AG04450 (cell line): ENCODE results near the gene NPM1. TPM values are rescaled to one million over a fixed set of nuclear protein-coding genes. Genes with fewer than 3 reads are reported as not detected.

Experiments
- CTCF ChIA-PET: fragments of 300-600, 350-600 bp; formaldehyde crosslinking; extraction: SDS; loops from one replicate; lab custom pipeline; 2022; ENCODE audit warnings: antibody characterized with exemption, inconsistent platforms; lab: Charles Lee
- POLR2A ChIA-PET: fragments of 350-600 bp; formaldehyde crosslinking; extraction: SDS; loops from one replicate; lab custom pipeline; 2021; ENCODE audit warnings: antibody characterized with exemption, inconsistent platforms; lab: Yijun Ruan, JAX
- DNase-seq: peaks from one replicate; pipeline ENCODE4 v3.0.0-alpha.2; 2011; ENCODE audit warnings: low read depth, low spot score
- H3K27ac ChIP-seq: one replicate; pipeline ENCODE4 v1.5.1; 2012; ENCODE audit warnings: low read depth, low read length, control low read depth
- H3K27me3 ChIP-seq: one replicate; pipeline ENCODE4 v1.6.0; 2012; ENCODE audit warnings: low read length; ENCODE audit not compliant: control insufficient read depth, insufficient read depth
- H3K4me3 ChIP-seq: 2 replicates; pipeline ENCODE4 v1.5.1; 2011; ENCODE audit warnings: mild to moderate bottlenecking, low read depth, low read length, control low read depth
- H3K9me3 ChIP-seq: 2 replicates; pipeline ENCODE4 v1.5.1; 2012; ENCODE audit warnings: low read length; ENCODE audit not compliant: control insufficient read depth, insufficient read depth
- CTCF ChIP-seq: IDR thresholded peaks from 2 replicates; pipeline ENCODE4 v1.5.1; 2011; ENCODE audit warnings: low read depth, low read length, control low read depth, inconsistent platforms
- polyA minus RNA-seq: library from RNA; depleted of rRNA, polyadenylated mRNA; stranded (reverse); fragments of >200 nt; gene quantifications from 2 replicates; pipeline ENCODE4 v1.2.3, GENCODE V29; 2011; rRNA and poly(A)+ RNA removed
- polyA plus RNA-seq: library from polyadenylated mRNA; depleted of rRNA; stranded (reverse); fragments of >200 nt; gene quantifications from 2 replicates; pipeline ENCODE4 v1.2.3, GENCODE V29; 2011; rRNA removed

NPM1 gene, protein sequence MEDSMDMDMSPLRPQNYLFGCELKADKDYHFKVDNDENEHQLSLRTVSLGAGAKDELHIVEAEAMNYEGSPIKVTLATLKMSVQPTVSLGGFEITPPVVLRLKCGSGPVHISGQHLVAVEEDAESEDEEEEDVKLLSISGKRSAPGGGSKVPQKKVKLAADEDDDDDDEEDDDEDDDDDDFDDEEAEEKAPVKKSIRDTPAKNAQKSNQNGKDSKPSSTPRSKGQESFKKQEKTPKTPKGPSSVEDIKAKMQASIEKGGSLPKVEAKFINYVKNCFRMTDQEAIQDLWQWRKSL
- polyA plus RNA-seq (2,315 and 2,664 TPM in 2 replicates), polyA minus RNA-seq (733 and 818 TPM in 2 replicates)

- DNase-seq = peak; percentile 99
- ChIA-PET CTCF (no interaction called here), POLR2A (interaction anchor here (0.7 to 1.1 kb wide), 9 partner anchors 8 to 622 kb away, joined by 3 to 4 read pairs (median 3); no protein-coding TSS in a partner anchor)
Observed at GRCh38 chr5:171387345-171387969, at the start of gene NPM1. Gene NPM1, plus strand, starts transcription at chr5:171387849. Its CDS starts 100 bp downstream, at chr5:171387949.

DNA sequence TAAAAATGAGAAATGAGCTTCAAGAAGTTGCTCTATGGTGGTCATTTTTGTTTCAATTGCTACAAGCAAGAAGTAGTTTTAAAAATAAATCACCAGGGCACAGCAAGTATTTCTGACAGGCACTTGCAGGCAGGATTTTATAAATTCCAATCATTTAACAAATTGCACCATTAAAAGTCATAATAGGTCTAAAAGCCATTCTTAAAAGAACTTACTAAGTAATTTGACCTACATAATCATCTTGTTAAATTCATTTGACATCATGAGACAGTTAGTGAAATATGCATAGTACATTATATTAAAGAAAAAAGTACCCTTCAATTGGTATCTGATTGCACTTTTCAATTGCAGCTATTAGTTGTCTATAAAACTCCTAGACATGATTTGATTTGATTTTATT, 47.6 kb upstream of the NPM1 start:
- ChIA-PET POLR2A (no interaction called here), CTCF (interaction anchor here (1.0 to 15.3 kb wide), 4 partner anchors 9 to 595 kb away, joined by 3 to 387 read pairs (median 8); no protein-coding TSS in a partner anchor)
- DNase-seq = no peak
- H3K9me3 ChIP-seq = no peaks in the 10 kb centered on the region
- no peak for TF ChIP-seq CTCF
- H3K27me3 ChIP-seq = peaks cover 17% of the 10 kb centered on the region
- H3K4me3 ChIP-seq = no peak overlapping the region
- H3K27ac ChIP-seq = no peak overlapping the region

More at GRCh38 chr5:171387345-171387969, at the start of gene NPM1:
- no peaks in the 10 kb centered on the region; the same call in 1 of the 2 replicates for H3K9me3 ChIP-seq
- peak within 1 kb of the TSS; percentile 98 for H3K4me3 ChIP-seq
- TF ChIP-seq CTCF = no peak
- no peaks in the 10 kb centered on the region for H3K27me3 ChIP-seq
- H3K27ac ChIP-seq = peak within 1 kb of the TSS; percentile 89

DNA sequence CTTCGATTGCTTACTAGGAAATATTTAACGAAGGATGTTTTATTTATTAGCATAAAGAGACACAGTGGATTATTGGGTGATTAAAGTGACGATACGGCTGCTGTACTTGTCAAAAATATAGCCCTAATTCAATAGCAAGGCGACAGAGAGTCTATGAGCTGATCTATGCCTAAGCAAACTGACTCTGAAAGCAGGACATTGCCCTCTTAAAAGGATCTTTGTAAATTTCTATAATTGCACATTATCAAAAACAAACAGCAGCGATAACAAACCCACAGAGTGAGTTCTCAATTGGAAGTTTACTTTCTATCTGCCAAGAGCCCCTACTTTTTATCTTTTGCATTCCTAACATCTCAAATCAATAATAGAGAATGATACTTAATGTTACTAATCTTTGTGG, 47.2 kb upstream of the NPM1 start:
- ChIA-PET POLR2A (no interaction called here), CTCF (interaction anchor here (1.0 to 15.3 kb wide), 6 partner anchors 9 to 531 kb away, joined by 3 to 387 read pairs (median 4); no protein-coding TSS in a partner anchor)
- H3K27me3 ChIP-seq = peaks cover 15% of the 10 kb centered on the region
- DNase-seq = no peak
- no peak for TF ChIP-seq CTCF
- no peak overlapping the region for H3K27ac ChIP-seq
- no peaks in the 10 kb centered on the region for H3K9me3 ChIP-seq
- no peak overlapping the region for H3K4me3 ChIP-seq

DNA sequence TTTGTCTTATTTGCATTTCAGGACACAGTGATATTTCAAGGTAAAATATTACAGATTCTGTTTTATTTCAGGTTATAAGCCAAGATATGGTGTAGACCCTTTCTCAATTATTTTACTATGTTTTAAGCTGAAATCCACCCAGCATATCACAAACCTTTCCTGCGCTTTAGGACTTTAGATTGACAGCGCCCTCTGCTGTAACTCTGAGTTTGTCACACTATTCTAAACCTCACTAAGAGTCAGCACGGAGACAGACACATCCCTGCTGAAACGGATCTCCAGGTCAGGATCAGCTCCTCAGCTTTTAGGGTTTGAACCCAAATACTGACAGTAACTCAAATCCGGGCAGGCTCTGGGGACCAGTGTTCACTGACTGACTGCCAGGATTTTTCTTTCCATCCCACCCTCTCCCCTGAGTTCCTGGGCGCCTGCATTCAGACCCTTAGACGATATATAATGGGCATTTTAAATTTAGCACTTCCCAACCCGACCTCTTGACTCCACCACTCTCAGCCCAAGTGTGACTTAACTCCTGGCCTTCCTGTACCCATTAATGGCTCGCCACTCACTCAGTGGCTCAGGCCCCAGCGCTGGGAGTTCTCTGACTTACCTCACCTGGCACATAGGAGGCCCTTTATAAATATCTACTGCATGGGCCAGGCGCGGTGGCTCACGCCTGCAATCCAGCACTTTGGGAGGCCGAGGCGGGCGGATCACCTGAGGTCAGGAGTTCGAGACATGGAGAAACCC, 45.1 kb upstream of the NPM1 start:
- H3K27me3 ChIP-seq = peaks cover 7% of the 10 kb centered on the region
- H3K27ac ChIP-seq = no peak overlapping the region
- ChIA-PET POLR2A (no interaction called here), CTCF (interaction anchor here (0.5 to 15.3 kb wide), 38 partner anchors 10 to 602 kb away, joined by 3 to 387 read pairs (median 4); no protein-coding TSS in a partner anchor)
- H3K4me3 ChIP-seq = no peak overlapping the region
- peak; percentile 32 for DNase-seq
- TF ChIP-seq CTCF = peak; percentile 76
- H3K9me3 ChIP-seq = no peaks in the 10 kb centered on the region
